Muscle of leg (tissue), 11 donors: ENCODE data around the gene SERAC1. TPM values are rescaled to one million over a fixed set of nuclear protein-coding genes. Genes with fewer than 3 reads are reported as not detected.

Source experiments
- DNase-seq: peaks from one replicate; pipeline ENCODE4 v3.0.0; 2013
- H3K27ac ChIP-seq: one replicate; pipeline ENCODE4 v1.5.1; 2013; ENCODE audit warnings: mild to moderate bottlenecking, low read length, control low read depth
- H3K27me3 ChIP-seq: one replicate; pipeline ENCODE4 v1.6.1; 2013; ENCODE audit warnings: low read length; ENCODE audit not compliant: control insufficient read depth, insufficient read depth
- H3K36me3 ChIP-seq: one replicate; pipeline ENCODE4 v1.6.1; 2013; ENCODE audit warnings: low read length; ENCODE audit not compliant: control insufficient read depth, insufficient read depth
- H3K4me1 ChIP-seq: one replicate; pipeline ENCODE4 v1.6.1; 2013; ENCODE audit warnings: low read length; ENCODE audit not compliant: control insufficient read depth, insufficient read depth
- H3K4me3 ChIP-seq: one replicate; pipeline ENCODE4 v1.5.1; 2013; ENCODE audit warnings: low read length, control low read depth
- H3K9me3 ChIP-seq: replicated peaks from 2 replicates; pipeline ENCODE4 v1.6.1; 2013; ENCODE audit warnings: low read depth, low read length; ENCODE audit not compliant: control insufficient read depth
- WGBS: methylation state at CpG from one replicate; pipeline ENCODE4 v1.1.5; 2013; ENCODE audit warnings: missing lambda C conversion rate; ENCODE audit not compliant: insufficient coverage; 5-methylcytosine and 5-hydroxymethylcytosine counted together
- polyA plus RNA-seq, 8 donors: library from polyadenylated mRNA; unstranded; fragments of 120-200 nt; gene quantifications; one replicate each; pipeline versions ENCODE4 v1.2.1 to v1.2.3, GENCODE V29; 2013; ENCODE audit warnings: inconsistent platforms in 1 of 8, low replicate concordance in 1 of 8; ENCODE audit not compliant: insufficient read length in 8 of 8, insufficient read depth in 1 of 8
- total RNA-seq: library from RNA; stranded (reverse); fragments of 120-200 nt; gene quantifications from one replicate; pipeline ENCODE4 v1.2.4, GENCODE V29; 2013

The SERAC1 gene
- total and polyA plus RNA-seq, 9 donors: 4.8 to 6.3 (median 5.5) TPM

DNA sequence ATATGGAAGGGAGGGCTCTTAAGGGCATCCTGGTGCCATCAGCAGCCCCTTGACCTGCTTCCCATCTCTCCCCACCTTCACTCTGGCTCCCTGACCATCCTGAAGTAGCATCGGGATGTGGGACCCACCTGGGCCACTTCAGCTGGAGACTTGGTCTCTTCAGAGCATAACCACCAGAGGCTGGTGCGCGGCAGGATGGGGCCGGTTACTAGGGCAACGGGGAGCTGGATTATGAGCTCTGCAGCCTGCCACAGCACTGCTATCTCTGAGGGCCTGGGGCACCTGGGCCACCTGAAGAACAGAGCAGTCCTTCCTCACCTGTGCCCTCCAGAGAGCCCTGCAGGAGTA is 106.7 kb downstream of the SERAC1 start:
- peaks cover 6% of the 10 kb centered on the region for H3K9me3 ChIP-seq
- H3K36me3 ChIP-seq: peaks cover 32% of the 10 kb centered on the region
- no peak for DNase-seq
- no peaks in the 10 kb centered on the region for H3K27me3 ChIP-seq
- no peak overlapping the region for H3K4me3 ChIP-seq
- peak overlapping the region; percentile 86 for H3K27ac ChIP-seq
- WGBS: 80% methylated on average over 5 of the region's 5 CpGs
- H3K4me1 ChIP-seq: peaks cover 39% of the 10 kb centered on the region

DNA sequence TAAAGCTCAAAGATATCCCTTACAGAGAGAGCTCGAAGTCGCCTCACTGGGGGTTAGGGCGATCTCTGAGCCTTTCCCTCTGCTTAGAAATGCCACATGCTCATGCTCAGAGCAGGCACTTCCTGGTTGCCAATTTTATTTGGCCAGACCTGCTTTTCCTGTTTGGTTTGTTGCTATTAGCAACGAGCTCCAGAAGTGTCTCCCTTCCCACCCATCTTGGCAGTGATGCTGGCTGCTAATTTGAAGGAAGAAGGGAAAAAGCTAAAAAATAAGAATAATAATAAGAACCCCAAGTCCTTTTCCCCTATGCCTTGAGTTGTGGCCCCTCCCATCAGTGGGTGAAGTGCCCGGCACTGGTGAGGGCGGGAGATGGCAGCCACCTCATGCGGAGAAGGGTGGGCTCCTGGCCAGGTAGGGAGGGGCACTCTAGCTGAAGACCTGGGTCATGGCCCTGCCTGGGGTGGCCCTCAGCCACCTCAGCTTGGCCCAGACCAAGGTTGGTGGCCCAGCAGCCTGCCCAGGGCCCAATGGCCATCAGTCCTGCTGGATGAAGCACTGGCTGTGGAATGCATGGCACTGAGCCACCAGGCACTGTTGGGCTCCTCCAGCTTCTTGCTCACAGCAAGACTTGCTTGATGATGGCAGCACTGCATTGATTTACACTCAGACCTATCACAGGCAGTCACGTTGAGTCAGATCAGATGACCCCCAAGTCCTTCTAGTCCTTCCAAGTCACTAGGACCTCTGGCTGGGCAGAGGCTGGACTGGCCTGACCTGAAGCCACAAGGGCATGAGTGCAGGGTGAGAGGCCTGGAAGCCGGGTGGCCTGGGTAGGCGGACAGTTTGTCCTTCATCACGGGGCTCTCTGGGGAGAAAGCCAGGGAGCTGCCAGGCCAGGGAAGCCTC is 107.4 kb downstream of the SERAC1 start:
- no peaks in the 10 kb centered on the region for H3K27me3 ChIP-seq
- H3K27ac ChIP-seq: peak overlapping the region; percentile 86
- H3K4me1 ChIP-seq: peaks cover 39% of the 10 kb centered on the region
- peak; percentile 97 for DNase-seq
- peaks cover 32% of the 10 kb centered on the region for H3K36me3 ChIP-seq
- H3K4me3 ChIP-seq: no peak overlapping the region
- peaks cover 6% of the 10 kb centered on the region for H3K9me3 ChIP-seq
- 47% methylated on average over 7 of the region's 11 CpGs for WGBS

Other genes starting within 250 kb of the SERAC1 start
- 8.7 TPM for gene SYNJ2, start 186.4 kb downstream of the SERAC1 start, total RNA-seq
- 10 to 100 TPM in 4 of 8 donors, 1 to 10 TPM in 4; 7.7 to 11.3 (median 10.1) TPM for gene SYNJ2, start 186.4 kb downstream of the SERAC1 start, polyA plus RNA-seq
- gene GTF2H5, start 88 bp upstream of the SERAC1 start, total RNA-seq: 23.4 TPM
- gene GTF2H5, start 88 bp upstream of the SERAC1 start, polyA plus RNA-seq: 10 to 100 TPM; 25.6 to 38.5 (median 31.2) TPM
- gene TULP4, start 144.2 kb upstream of the SERAC1 start, total RNA-seq: 176 TPM
- 10 to 100 TPM; 11.2 to 24.0 (median 16.4) TPM for gene TULP4, start 144.2 kb upstream of the SERAC1 start, polyA plus RNA-seq